HG03575 (cell line): ENCODE data around the gene VWC2.

ENCODE experiments used
- ATAC-seq: cut with Tn5 transposase; IDR thresholded peaks from one replicate; pipeline ENCODE4 v1.9.1; 2021; ENCODE audit not compliant: unreplicated experiment, insufficient number of reproducible peaks, low FRiP score; ENCODE audit errors: extremely low read depth

Gene VWC2

GRCh38 chr7:49780953-49781352 is 7.5 kb downstream of the VWC2 start:
- ATAC-seq = peak; percentile 41

- no peak for ATAC-seq
Measured at GRCh38 chr7:49781996-49782395, 8.6 kb downstream of the VWC2 start.

GRCh38 chr7:49783446-49783845 is 10.0 kb downstream of the VWC2 start:
- ATAC-seq = no peak

- ATAC-seq = no peak
Measured at GRCh38 chr7:49787980-49788379, 14.5 kb downstream of the VWC2 start.

GRCh38 chr7:49788455-49789059 is 15.1 kb downstream of the VWC2 start:
- no peak for ATAC-seq

- ATAC-seq = no peak
Measured at GRCh38 chr7:49789736-49790135, 16.3 kb downstream of the VWC2 start.

- no peak for ATAC-seq
Measured at GRCh38 chr7:49790209-49790608, 16.8 kb downstream of the VWC2 start.

- peak; percentile 66 for ATAC-seq
Measured at GRCh38 chr7:49791088-49791741, 17.8 kb downstream of the VWC2 start.

GRCh38 chr7:49797987-49798660 is 24.7 kb downstream of the VWC2 start:
- ATAC-seq = no peak

GRCh38 chr7:49800031-49800430 is 26.6 kb downstream of the VWC2 start:
- no peak for ATAC-seq

- no peak for ATAC-seq
Measured at GRCh38 chr7:49802600-49802999, 29.2 kb downstream of the VWC2 start.

- no peak for ATAC-seq
Measured at GRCh38 chr7:49803812-49804211, 30.4 kb downstream of the VWC2 start.

GRCh38 chr7:49805371-49806007 is 32.1 kb downstream of the VWC2 start:
- no peak for ATAC-seq

- no peak for ATAC-seq
Measured at GRCh38 chr7:49812534-49812933, 39.1 kb downstream of the VWC2 start.

GRCh38 chr7:49817279-49817678 is 43.8 kb downstream of the VWC2 start:
- no peak for ATAC-seq

GRCh38 chr7:49821181-49821580 is 47.7 kb downstream of the VWC2 start:
- no peak for ATAC-seq

- ATAC-seq = no peak
Measured at GRCh38 chr7:49822856-49823255, 49.4 kb downstream of the VWC2 start.

GRCh38 chr7:49823566-49823965 is 50.1 kb downstream of the VWC2 start:
- no peak for ATAC-seq

GRCh38 chr7:49839863-49840645 is 66.6 kb downstream of the VWC2 start:
- no peak for ATAC-seq
